Karpas-422 (cell line): Measurements from ENCODE around the gene MOGAT3. TPM values are rescaled to one million over a fixed set of nuclear protein-coding genes. Genes with fewer than 3 reads are reported as not detected.

Experiments used
- DNase-seq: peaks from one replicate; pipeline ENCODE4 v3.0.0-alpha.2; 2015
- H2AFZ ChIP-seq: fragments of 200-600 bp; sonication (generic); 2 replicates; pipeline ENCODE4 v1.6.1; 2014; ENCODE audit warnings: antibody characterized with exemption, low read length, mixed read lengths
- H3K27ac ChIP-seq: fragments of 200-600 bp; sonication (generic); 2 replicates; pipeline ENCODE4 v1.5.1; 2014; ENCODE audit warnings: mild to moderate bottlenecking, low read length, moderate library complexity
- H3K27me3 ChIP-seq: fragments of 200-600 bp; sonication (generic); 2 replicates; pipeline ENCODE4 v1.6.1; 2014; ENCODE audit warnings: low read length, mixed read lengths
- H3K36me3 ChIP-seq: fragments of 200-600 bp; sonication (generic); 2 replicates; pipeline ENCODE4 v1.6.1; 2014; ENCODE audit warnings: low read length, mixed read lengths; ENCODE audit not compliant: insufficient read depth
- H3K4me1 ChIP-seq: fragments of 200-600 bp; sonication (generic); 2 replicates; pipeline ENCODE4 v1.6.1; 2014; ENCODE audit warnings: mild to moderate bottlenecking, low read length, mixed read lengths
- H3K4me2 ChIP-seq: fragments of 200-600 bp; sonication (generic); 2 replicates; pipeline ENCODE4 v1.6.1; 2014; ENCODE audit warnings: low read length, low read depth, mild to moderate bottlenecking; ENCODE audit not compliant: poor library complexity, severe bottlenecking
- H3K4me3 ChIP-seq: fragments of 200-600 bp; sonication (generic); 2 replicates; pipeline ENCODE4 v1.5.1; 2014; ENCODE audit warnings: mild to moderate bottlenecking, antibody characterized with exemption, low read length, mixed read lengths
- H3K79me2 ChIP-seq: fragments of 200-600 bp; sonication (generic); 2 replicates; pipeline ENCODE4 v1.6.1; 2014; ENCODE audit warnings: mild to moderate bottlenecking, low read length, mixed read lengths
- H3K9ac ChIP-seq: fragments of 200-600 bp; sonication (generic); 2 replicates; pipeline ENCODE4 v1.6.0; 2014; ENCODE audit warnings: low read length
- H3K9me2 ChIP-seq: fragments of 200-600 bp; sonication (generic), shearing (Covaris generic); replicated peaks from 2 replicates; pipeline ENCODE4 v1.6.0; 2014; ENCODE audit warnings: mild to moderate bottlenecking, low read length, moderate library complexity; ENCODE audit not compliant: insufficient read depth
- H3K9me3 ChIP-seq: fragments of 300-700, 200-600 bp; sonication (generic); 2 replicates; pipeline ENCODE4 v1.6.1; 2014; ENCODE audit warnings: low read length, mixed read lengths
- H4K20me1 ChIP-seq: fragments of 200-600 bp; sonication (generic); 2 replicates; pipeline ENCODE4 v1.6.1; 2014; ENCODE audit warnings: mild to moderate bottlenecking, antibody characterized with exemption, low read length, low read depth; ENCODE audit not compliant: insufficient read depth
- total RNA-seq: library from RNA; depleted of rRNA; stranded (reverse); fragments of >200 nt; shearing (Covaris generic); gene quantifications from 2 replicates; pipeline ENCODE4 v1.2.3, GENCODE V29; 2014; ENCODE audit warnings: low replicate concordance

Gene MOGAT3
- total RNA-seq, 1 experiment from 2014 or later = not detected

- H3K36me3 ChIP-seq = no peaks in the 10 kb centered on the region
- H3K4me1 ChIP-seq = no peaks in the 10 kb centered on the region
- no peak overlapping the region for H3K9ac ChIP-seq
- no peak overlapping the region for H2AFZ ChIP-seq
- no peak overlapping the region for H3K27ac ChIP-seq
- no peaks in the 10 kb centered on the region for H3K9me2 ChIP-seq
- H3K4me3 ChIP-seq = no peak overlapping the region
- no peaks in the 10 kb centered on the region for H3K27me3 ChIP-seq
- no peaks in the 10 kb centered on the region for H3K9me3 ChIP-seq
- H3K79me2 ChIP-seq = no peaks in the 10 kb centered on the region
- H3K4me2 ChIP-seq = no peak overlapping the region
- no peak for DNase-seq
- H4K20me1 ChIP-seq = no peaks in the 10 kb centered on the region
These were observed 11.7 kb downstream of the MOGAT3 start for GRCh38 chr7:101189109-101189508.

GRCh38 chr7:101186844-101187428 lies 13.9 kb downstream of the MOGAT3 start:
- Histone ChIP-seq H3K9ac (no peak overlapping the region), H4K20me1 (no peaks in the 10 kb centered on the region), H3K4me2 (no peak overlapping the region), H3K79me2 (no peaks in the 10 kb centered on the region), H3K36me3 (no peaks in the 10 kb centered on the region), H3K4me1 (peaks cover 6% of the 10 kb centered on the region), H3K27ac (no peak overlapping the region), H3K4me3 (no peak overlapping the region), H3K9me3 (no peaks in the 10 kb centered on the region), H3K9me2 (no peaks in the 10 kb centered on the region), H2AFZ (no peak overlapping the region), H3K27me3 (no peaks in the 10 kb centered on the region)
- DNase-seq = peak; percentile 54

GRCh38 chr7:101186194-101186593 lies 14.6 kb downstream of the MOGAT3 start:
- Histone ChIP-seq H4K20me1 (no peaks in the 10 kb centered on the region), H3K4me3 (no peak overlapping the region), H3K9ac (no peak overlapping the region), H3K9me3 (no peaks in the 10 kb centered on the region), H3K79me2 (no peaks in the 10 kb centered on the region), H2AFZ (no peak overlapping the region), H3K27ac (no peak overlapping the region), H3K9me2 (no peaks in the 10 kb centered on the region), H3K27me3 (no peaks in the 10 kb centered on the region), H3K36me3 (no peaks in the 10 kb centered on the region), H3K4me1 (peaks cover 7% of the 10 kb centered on the region), H3K4me2 (no peak overlapping the region)
- no peak for DNase-seq

- Histone ChIP-seq H3K9me2 (no peaks in the 10 kb centered on the region), H4K20me1 (no peaks in the 10 kb centered on the region), H3K27me3 (no peaks in the 10 kb centered on the region), H3K9ac (no peak overlapping the region), H3K4me2 (no peak overlapping the region), H2AFZ (no peak overlapping the region), H3K36me3 (no peaks in the 10 kb centered on the region), H3K9me3 (no peaks in the 10 kb centered on the region), H3K4me3 (no peak overlapping the region), H3K4me1 (peaks cover 7% of the 10 kb centered on the region), H3K79me2 (no peaks in the 10 kb centered on the region), H3K27ac (no peak overlapping the region)
- DNase-seq = no peak
These were observed 15.5 kb downstream of the MOGAT3 start for GRCh38 chr7:101185258-101185839.

GRCh38 chr7:101180130-101180755 lies 20.6 kb downstream of the MOGAT3 start, which contains the start of gene NAT16:
NAT16 (minus strand) TSS chr7:101180293; CDS start chr7:101174807, 5,486 bp downstream.
- Histone ChIP-seq H3K9ac (no peak within 1 kb of the TSS), H3K27me3 (no peaks in the 10 kb centered on the region), H3K4me1 (peaks cover 7% of the 10 kb centered on the region), H3K36me3 (no peaks in the 10 kb centered on the region), H3K4me2 (no peak within 1 kb of the TSS), H4K20me1 (no peaks in the 10 kb centered on the region), H2AFZ (no peak within 1 kb of the TSS), H3K27ac (no peak within 1 kb of the TSS), H3K9me2 (no peaks in the 10 kb centered on the region), H3K79me2 (no peaks in the 10 kb centered on the region), H3K9me3 (no peaks in the 10 kb centered on the region), H3K4me3 (no peak within 1 kb of the TSS)
- DNase-seq = no peak

- Histone ChIP-seq H3K9me2 (no peaks in the 10 kb centered on the region), H3K4me3 (no peak overlapping the region)
These were observed 21.1 kb downstream of the MOGAT3 start for GRCh38 chr7:101179713-101180112.

GRCh38 chr7:101179117-101179516 lies 21.7 kb downstream of the MOGAT3 start:
- H3K27me3 ChIP-seq = no peaks in the 10 kb centered on the region
- H3K4me2 ChIP-seq = no peak overlapping the region
- H3K27ac ChIP-seq = no peak overlapping the region
- H3K9me2 ChIP-seq = no peaks in the 10 kb centered on the region
- no peak overlapping the region for H2AFZ ChIP-seq
- H3K9me3 ChIP-seq = no peaks in the 10 kb centered on the region
- H3K9ac ChIP-seq = no peak overlapping the region
- no peaks in the 10 kb centered on the region for H3K79me2 ChIP-seq
- peaks cover 7% of the 10 kb centered on the region for H3K4me1 ChIP-seq
- no peak overlapping the region for H3K4me3 ChIP-seq
- no peak for DNase-seq
- no peaks in the 10 kb centered on the region for H4K20me1 ChIP-seq
- H3K36me3 ChIP-seq = no peaks in the 10 kb centered on the region

More at GRCh38 chr7:101179713-101180112, 21.1 kb downstream of the MOGAT3 start:
- Histone ChIP-seq H3K27ac (no peak overlapping the region), H4K20me1 (no peaks in the 10 kb centered on the region), H3K4me1 (peaks cover 7% of the 10 kb centered on the region), H3K36me3 (no peaks in the 10 kb centered on the region), H2AFZ (no peak overlapping the region), H3K4me2 (no peak overlapping the region), H3K27me3 (no peaks in the 10 kb centered on the region), H3K79me2 (no peaks in the 10 kb centered on the region), H3K9ac (no peak overlapping the region), H3K9me3 (no peaks in the 10 kb centered on the region)
- no peak for DNase-seq

- no peak overlapping the region for H3K4me3 ChIP-seq
- peaks cover 5% of the 10 kb centered on the region for H3K4me1 ChIP-seq
- no peaks in the 10 kb centered on the region for H3K9me3 ChIP-seq
- H3K9ac ChIP-seq = no peak overlapping the region
- H3K27me3 ChIP-seq = no peaks in the 10 kb centered on the region
- H3K79me2 ChIP-seq = no peaks in the 10 kb centered on the region
- H2AFZ ChIP-seq = no peak overlapping the region
- H3K27ac ChIP-seq = no peak overlapping the region
- H3K4me2 ChIP-seq = no peak overlapping the region
- no peaks in the 10 kb centered on the region for H4K20me1 ChIP-seq
- no peaks in the 10 kb centered on the region for H3K9me2 ChIP-seq
- H3K36me3 ChIP-seq = no peaks in the 10 kb centered on the region
- no peak for DNase-seq
These were observed 23.2 kb downstream of the MOGAT3 start for GRCh38 chr7:101177644-101178043.
